ENCODE measurements around the gene NDUFV3. TPM values are rescaled to one million over a fixed set of nuclear protein-coding genes. Genes with fewer than 3 reads are reported as not detected.
"Not testable (repeated sequence)": the region's sequence is repeated elsewhere in the genome, so short reads cannot be mapped to it uniquely, and the experiment has no call there.

The NDUFV3 gene

GRCh38 chr21:42949094-42949755 lies 56.1 kb downstream of the NDUFV3 start:
- H3K4me3 ChIP-seq (ENCODE audit: low read length); H3K9ac ChIP-seq (ENCODE audit: low read depth, low read length); H3K9me3 ChIP-seq (replicated peaks; ENCODE audit: low read length): not testable (repeated sequence)

GRCh38 chr21:42951193-42951592 lies 58.1 kb downstream of the NDUFV3 start:
- not testable (repeated sequence) for H3K9me3 ChIP-seq (replicated peaks; ENCODE audit: low read length); H3K4me3 ChIP-seq (ENCODE audit: low read length); H3K36me3 ChIP-seq (ENCODE audit: insufficient read depth, low read length); H3K9ac ChIP-seq (ENCODE audit: low read depth, low read length); H3K27me3 ChIP-seq (ENCODE audit: control insufficient read depth, insufficient read depth, low read length); H3K4me2 ChIP-seq (ENCODE audit: low read length); H3K4me1 ChIP-seq (ENCODE audit: control insufficient read depth, insufficient read depth, low read length)

More at GRCh38 chr21:42949094-42949755, 56.1 kb downstream of the NDUFV3 start:
- H3K27me3 ChIP-seq (ENCODE audit: control insufficient read depth, insufficient read depth, low read length); H3K4me1 ChIP-seq (ENCODE audit: control insufficient read depth, insufficient read depth, low read length); H3K4me2 ChIP-seq (ENCODE audit: low read length); H3K36me3 ChIP-seq (ENCODE audit: insufficient read depth, low read length): not testable (repeated sequence)

GRCh38 chr21:42956824-42957630 lies 63.9 kb downstream of the NDUFV3 start:
- H3K4me1 ChIP-seq (ENCODE audit: control insufficient read depth, insufficient read depth, low read length): no peaks in the 10 kb centered on the region
- no peaks in the 10 kb centered on the region for H3K36me3 ChIP-seq (ENCODE audit: insufficient read depth, low read length)
- no peaks in the 10 kb centered on the region for H3K27me3 ChIP-seq (ENCODE audit: control insufficient read depth, insufficient read depth, low read length)
- no peaks in the 10 kb centered on the region for H3K9me3 ChIP-seq (replicated peaks; ENCODE audit: low read length)
- H3K4me3 ChIP-seq (ENCODE audit: low read length): no peak overlapping the region
- H3K4me2 ChIP-seq (ENCODE audit: low read length): no peak overlapping the region
- H3K9ac ChIP-seq (ENCODE audit: low read depth, low read length): no peak overlapping the region

- not testable (repeated sequence) for H3K9me3 ChIP-seq (replicated peaks; ENCODE audit: low read length); H3K4me3 ChIP-seq (ENCODE audit: low read length); H3K27me3 ChIP-seq (ENCODE audit: control insufficient read depth, insufficient read depth, low read length); H3K4me2 ChIP-seq (ENCODE audit: low read length); H3K9ac ChIP-seq (ENCODE audit: low read depth, low read length); H3K36me3 ChIP-seq (ENCODE audit: insufficient read depth, low read length); H3K4me1 ChIP-seq (ENCODE audit: control insufficient read depth, insufficient read depth, low read length)
Measured at GRCh38 chr21:42958122-42958521, 65.0 kb downstream of the NDUFV3 start.

- no peaks in the 10 kb centered on the region for H3K9me3 ChIP-seq (replicated peaks; ENCODE audit: low read length)
- H3K4me3 ChIP-seq (ENCODE audit: low read length): no peak overlapping the region
- no peaks in the 10 kb centered on the region for H3K27me3 ChIP-seq (ENCODE audit: control insufficient read depth, insufficient read depth, low read length)
- no peak overlapping the region for H3K4me2 ChIP-seq (ENCODE audit: low read length)
- no peaks in the 10 kb centered on the region for H3K4me1 ChIP-seq (ENCODE audit: control insufficient read depth, insufficient read depth, low read length)
- no peak overlapping the region for H3K9ac ChIP-seq (ENCODE audit: low read depth, low read length)
- no peaks in the 10 kb centered on the region for H3K36me3 ChIP-seq (ENCODE audit: insufficient read depth, low read length)
Measured at GRCh38 chr21:42959728-42960127, 66.6 kb downstream of the NDUFV3 start.

- Histone ChIP-seq H3K9ac (ENCODE audit: low read depth, low read length) (no peak overlapping the region), H3K4me1 (ENCODE audit: control insufficient read depth, insufficient read depth, low read length) (no peaks in the 10 kb centered on the region), H3K4me2 (ENCODE audit: low read length) (no peak overlapping the region), H3K36me3 (ENCODE audit: insufficient read depth, low read length) (no peaks in the 10 kb centered on the region), H3K4me3 (ENCODE audit: low read length) (no peak overlapping the region), H3K27me3 (ENCODE audit: control insufficient read depth, insufficient read depth, low read length) (no peaks in the 10 kb centered on the region), H3K9me3 (replicated peaks; ENCODE audit: low read length) (no peaks in the 10 kb centered on the region)
Measured at GRCh38 chr21:42962380-42963007, 69.4 kb downstream of the NDUFV3 start.

Small RNAs within 50 kb of the gene (small RNA-seq; reads per million reads assigned to genes)
- not detected for gene MIR5692B
